22Rv1 (cell line): ENCODE measurements around the gene MATN4.

Experiments
- H3K27ac ChIP-seq: fragments of 450-650 bp; 2 replicates; pipeline ENCODE4 v1.5.1; 2017
- ZFX ChIP-seq: fragments of 450-650 bp; IDR thresholded peaks from 2 replicates; pipeline ENCODE4 v1.6.1; 2017; ENCODE audit warnings: antibody characterized with exemption, borderline replicate concordance
- TF ChIP-seq, protein P1 (sequence below): fragments of 450-650 bp; IDR thresholded peaks from 2 replicates; pipeline ENCODE4 v1.5.1; 2017; ENCODE audit warnings: mild to moderate bottlenecking

Gene MATN4

DNA sequence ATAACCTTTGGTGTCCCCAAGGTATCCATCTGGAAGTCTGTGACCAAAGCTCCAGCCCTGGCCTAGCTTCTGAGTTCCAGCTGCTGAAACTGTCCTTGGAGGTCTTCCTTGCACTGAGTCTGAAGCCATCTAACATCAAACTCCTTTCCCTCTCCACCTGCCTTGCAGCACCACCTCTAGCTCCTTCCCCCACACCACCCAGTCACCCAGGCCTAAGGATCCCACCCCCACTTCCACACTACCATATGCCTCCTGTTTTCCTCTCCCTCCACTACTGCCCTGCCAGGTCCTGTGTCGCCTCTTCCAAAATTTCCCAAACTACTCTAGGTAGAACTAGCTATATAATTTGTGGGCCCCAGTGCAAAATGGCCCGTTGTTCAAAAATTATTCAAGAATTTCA lies 10.8 kb upstream of the MATN4 start:
- no peak overlapping the region for H3K27ac ChIP-seq
- TF ChIP-seq ZFX: no peak
- TF ChIP-seq, protein P1, sequence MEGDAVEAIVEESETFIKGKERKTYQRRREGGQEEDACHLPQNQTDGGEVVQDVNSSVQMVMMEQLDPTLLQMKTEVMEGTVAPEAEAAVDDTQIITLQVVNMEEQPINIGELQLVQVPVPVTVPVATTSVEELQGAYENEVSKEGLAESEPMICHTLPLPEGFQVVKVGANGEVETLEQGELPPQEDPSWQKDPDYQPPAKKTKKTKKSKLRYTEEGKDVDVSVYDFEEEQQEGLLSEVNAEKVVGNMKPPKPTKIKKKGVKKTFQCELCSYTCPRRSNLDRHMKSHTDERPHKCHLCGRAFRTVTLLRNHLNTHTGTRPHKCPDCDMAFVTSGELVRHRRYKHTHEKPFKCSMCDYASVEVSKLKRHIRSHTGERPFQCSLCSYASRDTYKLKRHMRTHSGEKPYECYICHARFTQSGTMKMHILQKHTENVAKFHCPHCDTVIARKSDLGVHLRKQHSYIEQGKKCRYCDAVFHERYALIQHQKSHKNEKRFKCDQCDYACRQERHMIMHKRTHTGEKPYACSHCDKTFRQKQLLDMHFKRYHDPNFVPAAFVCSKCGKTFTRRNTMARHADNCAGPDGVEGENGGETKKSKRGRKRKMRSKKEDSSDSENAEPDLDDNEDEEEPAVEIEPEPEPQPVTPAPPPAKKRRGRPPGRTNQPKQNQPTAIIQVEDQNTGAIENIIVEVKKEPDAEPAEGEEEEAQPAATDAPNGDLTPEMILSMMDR: no peak

DNA sequence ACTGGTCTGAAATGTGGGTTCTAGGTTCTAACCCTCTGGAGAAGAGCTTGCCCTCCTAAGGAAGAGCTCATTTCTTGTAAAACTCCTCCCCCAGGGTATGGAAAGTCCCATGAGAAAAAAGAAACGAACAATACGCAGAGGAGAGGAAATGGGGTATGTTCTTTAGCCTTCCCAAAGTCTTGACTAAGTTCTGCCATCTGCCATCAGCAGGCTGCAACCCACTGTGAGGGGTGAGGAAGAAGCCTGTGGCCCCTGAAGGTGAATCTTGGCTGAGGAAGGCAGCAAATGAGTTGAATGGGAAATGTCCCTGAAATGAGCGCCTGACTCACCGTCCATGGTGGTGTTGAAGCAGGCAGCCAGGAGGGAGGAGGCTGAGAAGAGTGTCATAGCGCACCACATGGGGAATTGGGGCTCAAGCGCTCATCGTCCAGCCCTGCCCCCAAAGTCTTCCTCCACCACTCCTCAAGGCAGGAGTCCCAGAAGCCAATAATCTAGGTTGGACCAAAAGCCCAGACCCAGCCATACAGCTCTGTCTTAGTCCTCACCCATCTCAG lies 10.4 kb upstream of the MATN4 start:
- H3K27ac ChIP-seq: no peak overlapping the region
- TF ChIP-seq, protein P1: no peak
- TF ChIP-seq ZFX: no peak

DNA sequence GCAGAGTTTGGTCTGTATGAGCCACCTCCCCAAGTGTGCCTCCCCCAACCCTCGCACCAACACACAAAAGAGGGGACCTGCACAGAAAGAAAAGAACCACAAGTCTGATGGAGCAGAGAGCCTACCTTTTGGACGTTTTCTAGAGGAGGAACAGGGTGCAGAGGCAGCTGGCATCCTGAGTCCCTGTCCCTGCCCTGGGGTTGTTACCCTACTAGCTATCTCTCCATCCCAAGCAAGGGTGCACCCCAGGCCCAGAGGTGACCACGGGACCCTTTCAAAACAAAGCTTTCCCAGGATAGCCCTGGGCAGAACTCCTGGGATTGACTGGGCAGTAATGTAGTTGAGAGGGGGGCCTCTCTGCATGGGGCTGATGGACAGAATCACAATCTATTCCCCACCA lies 9.7 kb upstream of the MATN4 start:
- TF ChIP-seq, protein P1: no peak
- no peak for TF ChIP-seq ZFX
- H3K27ac ChIP-seq: no peak overlapping the region

DNA sequence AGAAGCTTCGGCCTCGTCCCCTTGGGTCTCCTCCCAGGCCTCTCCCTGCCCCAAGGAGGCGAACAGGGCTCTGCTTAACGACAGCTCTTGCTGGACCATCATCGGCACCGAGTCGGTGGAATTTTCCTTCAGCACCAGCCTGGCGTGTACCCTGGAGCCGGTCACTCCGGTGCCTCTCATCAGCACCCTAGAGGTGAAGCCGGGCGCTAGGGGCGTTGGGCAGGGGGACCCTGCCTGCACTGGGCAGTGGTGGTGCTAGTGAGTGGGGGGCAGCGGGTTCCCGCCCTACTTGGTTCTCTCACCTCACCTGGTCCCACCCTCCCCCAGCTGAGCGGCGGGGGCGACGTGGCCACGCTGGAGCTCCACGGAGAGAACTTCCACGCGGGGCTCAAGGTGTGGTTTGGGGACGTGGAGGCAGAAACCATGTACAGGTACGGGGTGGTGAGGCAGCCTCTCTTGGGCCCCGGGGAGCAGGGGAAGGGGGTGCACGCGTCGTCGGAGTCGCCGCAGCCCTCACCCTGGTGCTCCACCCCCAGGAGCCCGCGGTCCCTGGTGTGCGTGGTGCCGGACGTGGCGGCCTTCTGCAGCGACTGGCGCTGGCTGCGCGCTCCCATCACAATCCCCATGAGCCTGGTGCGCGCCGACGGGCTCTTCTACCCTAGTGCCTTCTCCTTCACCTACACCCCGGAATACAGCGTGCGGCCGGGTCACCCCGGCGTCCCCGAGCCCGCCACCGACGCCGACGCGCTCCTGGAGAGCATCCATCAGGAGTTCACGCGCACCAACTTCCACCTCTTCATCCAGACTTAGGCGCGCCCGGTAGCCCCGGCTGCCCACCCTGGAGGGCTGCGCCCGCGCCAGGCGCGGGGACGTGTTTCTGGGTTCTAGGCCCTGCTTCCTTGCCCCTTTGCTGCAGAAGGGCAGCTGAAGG lies 8.3 kb upstream of the MATN4 start:
- H3K27ac ChIP-seq: no peak overlapping the region
- no peak for TF ChIP-seq ZFX
- TF ChIP-seq, protein P1: no peak

DNA sequence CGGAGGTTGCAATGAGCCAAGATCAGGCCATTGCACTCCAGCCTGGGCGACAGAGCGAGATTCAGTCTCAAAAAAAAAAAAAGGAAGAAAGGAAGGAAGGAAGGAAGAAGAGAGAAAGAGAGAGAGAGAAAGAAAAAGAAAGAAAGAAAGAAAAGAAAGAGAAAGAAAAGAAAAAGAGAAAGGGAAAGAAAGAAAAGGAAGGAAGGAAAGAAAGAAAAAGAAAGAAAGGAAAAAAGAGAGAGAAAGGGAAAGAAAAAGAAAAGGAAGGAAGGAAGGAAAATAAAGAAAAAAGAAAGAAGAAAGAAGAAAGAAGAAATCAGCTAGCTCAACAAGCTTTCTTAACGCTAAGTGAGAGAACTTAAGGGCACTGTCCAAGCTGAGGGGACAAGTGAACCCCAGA lies 7.6 kb upstream of the MATN4 start:
- no peak overlapping the region for H3K27ac ChIP-seq
- TF ChIP-seq, protein P1: no peak
- TF ChIP-seq ZFX: no peak

DNA sequence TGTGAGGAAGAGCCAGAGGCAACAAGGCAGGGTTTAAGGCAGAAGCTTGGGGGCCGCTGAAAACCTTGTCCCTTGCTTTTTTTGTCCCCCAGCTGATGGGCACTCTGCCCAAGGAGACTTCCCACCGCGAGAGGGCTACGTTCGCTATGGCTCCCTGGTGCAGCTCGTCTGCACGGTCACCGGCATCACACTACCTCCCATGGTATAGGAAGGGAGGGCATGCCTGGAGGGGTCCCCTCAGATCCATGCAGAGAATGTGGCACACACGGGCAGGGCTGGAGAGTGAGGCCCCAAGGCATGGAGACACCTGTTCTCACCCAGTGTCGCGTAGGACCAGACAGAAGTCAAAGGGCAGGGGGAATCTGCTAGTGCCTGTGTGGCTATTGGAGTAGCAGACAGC lies 5.8 kb upstream of the MATN4 start:
- TF ChIP-seq, protein P1: no peak
- no peak for TF ChIP-seq ZFX
- no peak overlapping the region for H3K27ac ChIP-seq
